IPS-NIHi7 (cell line): ENCODE results near the gene MARVELD1.

ENCODE experiments used
- DNase-seq: peaks from one replicate; pipeline ENCODE4 v3.0.0; 2012; ENCODE audit warnings: mixed read lengths; ENCODE audit errors: extremely low spot score

Gene MARVELD1

DNA sequence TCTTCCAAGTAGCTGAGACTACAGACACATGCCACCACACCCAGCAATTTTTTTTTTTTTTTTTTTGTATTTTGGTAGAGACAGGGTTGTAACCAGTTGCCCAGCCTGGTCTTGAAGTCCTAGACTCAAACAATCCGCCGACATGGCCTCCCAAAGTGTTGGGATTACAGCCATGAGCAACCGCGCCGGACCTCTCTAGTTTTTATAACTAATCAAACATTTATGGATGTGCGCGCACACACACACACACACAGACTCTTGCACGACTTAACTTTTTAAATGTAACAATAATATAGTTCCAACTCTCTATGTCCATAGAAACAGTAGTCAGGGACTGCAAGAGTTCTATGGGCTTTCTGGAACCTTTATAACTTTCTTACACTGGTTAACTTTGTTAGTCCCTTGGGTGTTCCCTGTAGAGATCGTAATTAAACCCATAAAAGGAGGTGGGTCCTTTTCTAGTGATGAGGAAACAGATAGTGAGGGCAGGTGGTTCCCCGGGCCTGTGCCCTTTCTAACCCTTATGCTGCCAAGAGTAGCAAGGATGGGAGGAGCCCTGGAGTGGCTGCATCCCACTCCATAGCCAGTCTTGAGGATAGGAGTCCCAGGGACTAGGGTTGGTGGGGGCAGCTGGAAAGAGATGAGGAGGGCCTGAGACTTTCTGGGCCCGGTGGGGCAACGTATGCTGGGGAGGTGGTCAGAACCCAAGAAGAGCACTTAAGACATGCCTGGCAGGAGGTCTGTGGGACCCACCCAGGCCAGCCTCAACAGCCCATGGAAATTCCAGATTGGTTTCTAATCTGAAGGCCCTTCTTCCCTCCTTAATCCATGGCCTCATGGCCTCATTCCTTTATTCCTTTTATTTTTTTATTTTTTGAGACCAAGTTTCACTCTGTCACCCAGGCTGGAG, 8.6 kb downstream of the MARVELD1 start:
- no peak for DNase-seq

DNA sequence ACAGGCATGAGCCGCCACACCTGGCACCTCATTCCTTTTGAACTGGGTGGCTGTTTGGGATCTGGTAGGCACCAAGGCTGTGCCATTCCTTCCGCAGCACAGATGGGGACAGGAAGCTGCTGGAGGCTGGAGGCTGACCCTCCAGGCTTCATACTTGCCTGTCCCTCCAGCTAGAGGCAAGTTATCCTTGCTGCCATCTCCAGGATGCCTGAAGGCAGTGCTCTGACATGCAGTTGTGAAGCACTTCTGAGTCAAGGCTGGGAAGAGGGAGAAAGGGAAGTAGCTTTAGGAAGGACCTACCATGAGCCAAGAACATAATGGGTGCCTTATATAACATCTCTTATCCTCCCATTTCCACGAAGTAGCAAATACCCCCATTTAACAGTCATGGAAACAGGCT, 9.5 kb downstream of the MARVELD1 start:
- DNase-seq, result no peak

DNA sequence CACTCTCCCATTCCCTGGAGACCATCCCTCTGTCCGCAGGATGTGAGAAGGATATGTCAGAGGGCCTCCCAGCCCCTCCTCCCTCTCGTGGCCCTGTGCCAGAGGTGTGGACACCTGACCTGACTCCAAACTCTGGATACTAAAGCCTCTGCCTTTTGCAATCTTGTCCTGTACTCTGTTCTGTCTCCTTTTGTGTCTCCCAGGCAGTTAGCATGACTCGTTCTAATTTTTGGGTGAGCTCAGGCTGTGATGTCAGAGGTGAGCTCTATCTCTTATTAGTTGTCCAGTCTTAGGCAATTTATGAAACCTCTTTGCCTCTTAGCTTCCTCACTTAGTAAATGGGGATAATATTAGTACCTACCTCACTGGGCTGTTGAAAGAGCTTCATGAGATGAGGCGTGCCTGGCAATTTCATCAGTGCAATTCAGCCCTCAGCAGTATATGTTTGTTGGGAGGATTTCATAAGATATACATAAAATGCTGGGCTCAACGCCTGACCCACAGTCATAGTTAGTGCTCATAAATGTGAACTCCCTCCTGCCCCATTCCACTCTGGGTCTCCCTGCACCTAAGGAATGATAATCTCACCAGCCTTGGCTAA, 10.9 kb downstream of the MARVELD1 start:
- DNase-seq, result no peak

DNA sequence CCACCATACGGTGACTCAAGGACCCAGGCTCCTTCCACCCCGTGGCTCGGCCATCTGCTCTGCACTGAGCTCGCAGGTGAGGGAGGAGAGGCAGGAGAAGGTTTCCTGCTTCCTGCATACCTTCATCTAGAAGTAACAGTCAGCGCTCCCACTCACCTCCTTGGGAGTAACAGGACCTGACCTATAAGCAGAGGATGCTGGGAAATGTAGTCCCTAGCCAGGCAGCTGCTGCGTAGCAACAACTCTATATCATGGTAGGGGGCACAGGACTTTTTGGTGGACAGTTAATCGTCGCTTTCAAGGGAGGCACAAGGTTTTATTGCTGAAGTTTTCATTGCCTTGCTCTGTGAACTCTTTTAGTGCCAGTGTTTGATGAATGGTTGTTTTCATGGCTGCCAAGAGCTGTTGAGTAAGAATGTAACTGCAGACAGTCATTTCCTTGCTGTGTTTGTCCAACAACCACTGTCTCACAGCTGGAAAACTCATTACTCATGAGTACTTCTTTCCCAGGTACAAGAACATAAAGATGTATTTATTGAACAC, 13.2 kb downstream of the MARVELD1 start:
- peak; percentile 74 for DNase-seq

DNA sequence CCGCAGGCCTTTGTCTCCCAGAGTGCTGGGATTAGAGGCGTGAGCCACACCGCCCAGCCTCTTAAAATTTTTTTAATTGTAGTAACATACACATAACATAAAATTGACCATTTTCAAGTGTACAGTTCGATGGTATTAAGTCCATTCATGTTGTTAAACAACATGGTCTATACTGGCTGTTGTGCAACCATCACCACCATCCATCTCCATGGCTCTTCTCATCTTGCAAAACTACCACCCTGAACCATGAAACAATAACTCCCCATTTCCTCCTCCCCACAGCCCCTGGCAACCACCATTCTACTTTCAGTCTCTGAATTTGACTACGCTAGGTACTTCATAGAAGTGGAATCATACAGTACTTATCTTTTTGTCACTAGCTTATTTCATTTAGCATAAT, 15.5 kb downstream of the MARVELD1 start:
- DNase-seq, result no peak

DNA sequence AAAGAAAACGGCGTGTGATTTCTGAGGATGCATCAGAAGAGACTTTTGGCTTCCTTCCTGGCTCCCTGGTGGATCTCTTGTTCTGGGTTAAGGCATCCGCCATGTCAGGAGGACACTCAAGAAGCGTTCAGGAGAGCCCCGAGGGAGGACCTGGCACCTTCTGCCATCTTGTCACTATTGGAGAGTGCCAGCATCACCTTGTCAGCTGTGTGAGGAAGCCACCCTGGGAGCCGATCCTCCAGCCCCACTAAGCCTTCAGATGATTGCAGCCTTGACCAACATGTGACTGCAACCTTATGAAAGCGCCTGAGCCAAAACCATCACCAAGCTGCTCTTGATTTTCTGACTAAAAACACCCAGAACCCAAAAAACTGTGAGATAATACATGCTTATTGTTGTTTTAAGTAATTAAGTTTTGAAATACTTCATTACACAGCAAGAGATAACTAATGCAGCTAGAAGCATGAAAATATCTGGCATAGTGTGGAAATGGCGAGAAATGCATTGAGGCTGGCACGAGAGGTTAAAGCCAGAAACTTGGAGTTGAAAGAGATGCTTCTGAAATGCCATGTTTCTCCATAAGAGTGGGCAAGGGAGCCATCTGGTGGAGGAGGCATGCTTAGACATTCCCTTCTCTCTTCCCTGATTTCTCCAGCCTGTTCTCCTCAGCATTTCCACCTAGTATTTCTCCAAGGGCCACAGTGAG, 18.0 kb downstream of the MARVELD1 start:
- DNase-seq, result peak; percentile 62

DNA sequence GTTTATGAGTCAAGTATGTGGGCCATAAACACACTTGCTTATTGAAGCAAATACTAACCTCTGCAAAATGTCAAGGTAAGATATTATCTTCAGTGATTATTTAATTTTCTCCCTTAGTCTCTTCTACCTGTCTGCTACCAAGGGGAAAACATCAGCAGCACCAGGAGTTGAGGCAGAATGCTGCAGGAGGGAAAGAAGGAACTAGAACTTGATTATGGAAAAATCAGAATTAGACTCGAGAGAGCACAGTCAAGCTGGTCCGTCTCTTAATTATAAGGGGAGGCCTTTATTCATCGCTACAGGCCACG, 18.5 kb downstream of the MARVELD1 start:
- DNase-seq, result no peak

DNA sequence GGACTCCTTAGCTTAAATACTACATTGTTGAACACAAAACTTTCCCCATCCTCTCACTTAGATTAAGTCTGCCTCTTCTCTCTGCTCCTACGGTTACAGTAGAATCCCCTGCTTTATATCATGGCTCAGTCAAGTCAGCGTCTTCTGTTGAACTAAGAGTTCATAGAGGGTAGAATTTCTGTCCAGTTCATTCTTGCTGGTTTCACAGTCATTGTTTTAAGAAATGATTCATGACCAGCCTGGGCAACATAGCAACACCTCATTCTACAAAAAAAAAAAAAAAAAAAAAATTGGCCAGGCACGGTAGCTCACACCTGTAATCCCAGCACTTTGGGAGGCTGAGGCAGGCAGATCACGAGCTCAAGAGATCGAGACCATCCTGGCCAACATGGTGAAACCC, 19.7 kb downstream of the MARVELD1 start:
- no peak for DNase-seq

DNA sequence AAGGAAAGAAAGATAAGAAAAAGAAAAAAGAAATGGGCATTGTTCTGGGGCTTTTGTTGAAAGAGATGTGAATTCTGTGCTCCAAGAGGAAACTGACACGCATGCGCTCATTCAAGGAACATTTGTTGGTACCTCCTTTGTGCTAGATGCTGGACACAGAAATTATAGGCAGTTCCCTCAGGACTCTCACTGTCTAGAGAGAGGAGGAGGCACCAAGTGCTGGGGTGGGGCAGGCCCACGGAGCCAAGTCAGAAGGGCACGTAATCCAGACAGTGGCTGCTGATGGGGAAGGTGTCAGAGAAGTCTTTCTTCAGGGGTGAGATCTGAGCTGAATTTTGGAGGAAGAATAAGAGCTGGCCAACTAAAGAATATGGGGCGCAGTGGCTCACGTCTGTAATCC, 20.5 kb downstream of the MARVELD1 start:
- DNase-seq, result no peak

DNA sequence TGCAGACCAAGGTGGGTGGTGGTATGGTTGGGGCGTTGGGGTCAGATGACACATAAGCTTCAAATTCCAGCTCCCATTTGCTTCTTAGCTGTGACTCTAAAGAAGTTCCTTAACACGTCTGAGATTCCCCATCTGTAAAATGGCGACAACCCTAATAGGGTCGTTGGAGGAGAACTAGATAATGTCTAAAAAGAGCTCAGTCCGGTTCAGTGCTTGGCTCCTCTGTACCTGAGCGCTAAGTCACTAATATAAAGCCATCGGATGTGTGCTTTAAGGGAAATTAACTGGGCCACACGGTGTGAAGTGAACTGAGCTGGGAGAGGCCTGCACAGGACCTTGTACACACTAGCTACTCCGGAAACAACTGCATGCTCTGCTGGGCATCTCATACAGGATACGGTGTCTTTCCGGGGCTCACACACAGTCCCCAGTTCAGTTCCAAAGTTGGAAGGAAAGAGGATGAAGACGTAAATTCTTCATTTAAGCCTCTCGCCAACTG, 22.9 kb downstream of the MARVELD1 start:
- no peak for DNase-seq

DNA sequence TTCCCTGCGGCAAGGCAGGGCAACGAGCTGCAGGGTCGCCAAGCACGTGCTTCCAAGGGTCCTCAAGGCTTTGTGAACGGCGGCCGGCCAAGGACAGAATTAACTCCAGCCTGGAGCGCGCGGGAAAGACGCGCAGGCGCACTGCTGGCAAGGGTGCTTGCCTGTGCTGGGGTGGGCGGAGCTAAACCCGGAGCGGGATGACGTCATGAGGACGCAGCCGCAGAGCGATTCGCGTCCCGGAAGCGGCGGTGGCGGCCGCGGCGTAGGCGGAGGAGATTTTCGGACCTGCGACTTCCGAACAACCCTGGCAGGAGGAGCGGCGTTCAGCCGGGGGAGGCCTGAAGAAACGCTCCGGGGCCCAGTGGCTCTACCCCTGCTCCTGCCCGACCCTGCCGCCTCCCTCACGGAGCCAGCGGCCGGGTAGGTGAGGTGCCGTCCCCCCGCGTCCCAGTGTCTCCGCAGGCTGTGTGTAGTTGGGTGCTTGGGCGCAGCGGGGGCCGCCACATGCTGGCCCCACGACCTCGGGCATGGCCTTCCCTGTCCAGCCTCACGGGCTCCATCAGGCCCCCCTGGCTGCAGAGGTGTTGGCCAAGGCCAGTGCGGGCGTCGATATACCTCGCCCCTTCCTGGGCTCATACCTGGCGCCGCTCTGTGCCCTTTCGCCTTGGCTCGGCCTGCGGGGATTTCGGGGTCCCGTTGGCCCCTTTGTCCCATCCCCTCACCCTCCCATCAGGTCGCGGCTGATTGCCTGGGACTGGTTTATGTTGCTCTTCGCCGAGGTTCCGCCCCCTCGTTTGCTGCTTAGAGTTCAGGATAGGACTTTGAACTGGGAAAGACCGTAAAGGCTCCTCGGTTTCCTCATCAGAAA, 23.6 kb downstream of the MARVELD1 start, which contains the start of gene ZFYVE27:
TSS of gene ZFYVE27 (plus strand) at position 227 of the 868 bp plus-strand sequence. CDS start 1,350 bp downstream, outside the sequence.
- peak; percentile 99 for DNase-seq

DNA sequence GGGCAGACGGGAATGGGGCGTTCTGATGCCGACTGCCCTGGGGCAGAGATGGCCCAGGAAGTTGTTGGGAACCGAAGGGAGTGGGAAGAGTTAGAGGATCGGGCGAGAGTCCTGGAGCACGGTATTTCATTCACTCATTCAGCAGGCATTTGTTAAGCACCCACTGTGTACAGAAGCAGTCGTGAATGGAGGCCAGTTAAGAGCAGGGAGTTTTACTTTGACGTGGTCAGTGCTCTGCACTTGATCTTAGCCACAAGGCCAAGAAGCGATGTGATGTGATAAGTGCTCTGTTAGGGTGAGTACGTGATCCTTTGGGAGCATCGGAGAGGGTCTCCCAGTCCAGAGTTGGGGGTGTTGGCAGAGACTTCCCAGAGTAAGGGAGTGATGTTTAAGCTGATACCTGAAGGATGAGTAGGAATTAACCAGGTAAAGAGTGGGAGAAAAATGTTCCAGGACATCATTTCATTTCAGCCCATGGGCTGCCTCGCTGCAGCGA, 24.3 kb downstream of the MARVELD1 start:
- DNase-seq, result no peak

DNA sequence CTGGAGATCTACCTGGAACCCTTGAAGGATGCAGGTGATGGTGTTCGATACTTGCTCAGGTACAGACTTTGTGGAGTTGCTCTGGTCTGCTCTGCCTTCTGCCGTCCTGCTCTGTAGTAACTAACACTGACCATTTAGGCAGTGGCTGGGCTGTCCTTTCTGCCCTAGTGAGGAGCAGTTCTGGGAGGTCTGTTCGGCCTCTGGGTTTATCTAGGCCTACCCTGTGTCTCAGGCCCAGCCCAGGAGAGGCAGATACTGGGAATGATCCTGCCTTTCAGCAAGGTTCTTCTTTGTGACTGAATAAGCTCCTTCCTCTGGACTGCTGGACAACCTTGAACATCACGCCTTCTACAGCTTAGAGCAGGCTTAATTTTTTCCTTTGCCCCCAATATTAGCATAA, 25.1 kb downstream of the MARVELD1 start:
- no peak for DNase-seq

DNA sequence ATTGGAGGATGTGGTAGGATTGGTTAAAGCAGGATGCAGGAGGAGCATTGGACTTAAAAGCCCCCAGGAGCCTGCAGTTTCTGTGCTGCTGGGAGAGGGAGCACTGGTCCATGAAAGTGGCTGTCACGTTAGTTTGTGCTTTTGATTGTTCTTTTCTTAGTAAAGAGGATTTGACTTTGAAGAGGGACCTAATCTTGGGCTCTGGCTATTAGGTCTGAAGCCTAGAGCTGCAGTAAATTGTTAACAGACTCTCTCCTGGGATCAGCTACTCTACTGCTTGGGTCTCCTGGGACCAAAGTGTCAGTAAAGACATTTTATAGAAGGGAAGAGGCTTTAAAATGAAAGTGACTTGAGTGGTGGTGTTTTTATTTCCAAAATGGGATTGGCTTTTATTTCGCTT, 27.1 kb downstream of the MARVELD1 start:
- no peak for DNase-seq

DNA sequence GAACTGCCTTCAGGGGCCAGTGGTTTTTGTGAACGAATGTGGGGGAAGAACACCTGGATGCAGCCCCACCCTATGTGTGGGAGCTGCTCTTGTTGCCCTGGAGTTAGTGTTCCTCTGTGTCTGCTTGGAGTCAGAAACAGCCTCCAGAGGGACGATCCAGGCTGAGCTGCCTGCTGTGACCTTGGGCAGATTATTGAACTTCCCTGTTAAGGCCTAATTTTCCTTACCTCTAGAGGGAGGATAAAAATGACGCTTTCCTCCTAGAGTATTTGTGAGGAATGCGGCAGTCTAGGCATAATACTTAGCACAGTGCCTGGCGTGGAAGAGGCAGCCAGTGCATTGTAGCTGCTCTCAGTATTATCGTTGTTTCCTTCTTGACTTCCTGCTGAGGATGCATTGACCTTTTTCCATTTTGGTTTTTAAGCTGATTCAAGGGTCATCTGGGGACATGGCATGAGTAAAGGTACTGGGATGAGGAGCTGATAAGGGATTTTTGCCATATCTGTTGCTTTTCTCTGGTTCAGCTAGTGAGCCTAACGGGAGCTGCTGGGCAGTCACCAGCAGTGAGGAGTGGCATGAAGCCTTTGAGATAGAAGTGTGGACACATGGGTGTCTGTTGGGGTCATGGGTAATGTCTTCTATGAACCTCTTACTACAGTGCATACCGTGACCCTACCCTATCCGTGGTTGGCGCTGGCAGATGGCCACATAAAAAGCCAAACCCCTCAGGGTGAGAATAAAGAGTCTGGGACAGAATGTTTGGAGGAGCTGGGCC, 29.8 kb downstream of the MARVELD1 start:
- no peak for DNase-seq

DNA sequence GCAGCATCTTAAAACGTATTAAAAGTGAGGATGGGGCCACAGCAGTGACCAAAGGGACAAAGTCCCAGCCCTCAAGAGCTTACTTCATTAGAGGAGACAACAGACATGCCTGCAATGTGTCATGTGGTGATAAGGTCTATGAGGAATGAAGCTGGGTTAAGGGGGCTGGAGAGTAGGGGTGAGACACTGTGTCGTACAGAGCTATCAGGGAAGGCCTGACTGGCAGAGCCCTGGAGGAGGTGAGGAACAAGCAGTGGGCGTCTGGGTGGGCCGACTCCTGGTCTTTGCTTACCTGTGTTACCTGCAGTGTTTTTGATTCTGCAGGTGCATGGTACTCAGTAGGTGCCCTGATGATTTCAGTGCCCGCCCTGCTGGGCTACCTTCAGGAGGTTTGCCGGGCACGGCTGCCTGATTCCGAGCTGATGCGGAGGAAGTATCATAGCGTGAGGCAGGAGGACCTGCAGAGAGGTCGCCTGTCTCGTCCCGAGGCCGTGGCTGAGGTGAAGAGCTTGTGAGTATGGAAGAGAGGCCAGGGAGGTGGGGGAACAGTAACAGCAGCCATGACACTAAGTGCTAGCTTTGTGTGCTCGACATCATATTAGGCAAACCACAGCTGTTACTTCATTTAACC, 31.0 kb downstream of the MARVELD1 start:
- no peak for DNase-seq

DNA sequence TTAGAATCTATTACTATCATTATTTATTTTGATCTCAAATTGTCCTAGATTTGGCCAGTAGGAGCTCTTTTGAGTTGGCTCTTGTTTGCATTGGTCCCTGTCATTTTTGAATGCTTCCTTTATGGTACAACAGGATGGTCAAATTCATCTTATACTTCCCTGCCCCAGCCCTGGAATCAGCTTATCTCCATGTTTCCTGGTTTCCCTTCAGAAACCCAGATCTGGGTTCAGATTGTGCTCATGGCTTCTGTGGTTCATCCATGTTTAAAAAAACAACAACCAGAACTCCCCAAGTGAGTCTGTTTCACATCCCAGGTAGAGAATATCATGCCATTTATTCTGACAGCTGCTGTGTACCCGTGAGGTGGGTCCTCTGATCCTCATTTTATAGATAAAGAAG, 34.0 kb downstream of the MARVELD1 start:
- no peak for DNase-seq

DNA sequence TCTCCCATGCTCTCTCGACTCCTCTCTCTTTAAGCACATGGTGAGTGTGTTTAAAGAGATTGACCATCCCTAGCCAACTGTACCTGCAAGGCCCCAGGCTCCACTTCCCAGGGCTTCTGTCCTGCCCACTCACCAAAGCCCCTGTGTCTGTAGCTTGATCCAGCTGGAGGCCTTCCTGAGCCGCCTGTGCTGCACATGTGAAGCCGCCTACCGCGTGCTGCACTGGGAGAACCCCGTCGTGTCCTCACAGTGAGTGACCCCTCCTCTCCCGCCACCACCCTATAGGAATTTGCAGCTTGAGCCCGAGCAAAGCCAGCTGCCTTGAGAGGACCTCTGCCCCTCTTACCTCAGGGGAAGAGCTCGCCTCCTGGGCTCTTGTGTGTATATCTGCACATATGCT, 34.6 kb downstream of the MARVELD1 start:
- no peak for DNase-seq

DNA sequence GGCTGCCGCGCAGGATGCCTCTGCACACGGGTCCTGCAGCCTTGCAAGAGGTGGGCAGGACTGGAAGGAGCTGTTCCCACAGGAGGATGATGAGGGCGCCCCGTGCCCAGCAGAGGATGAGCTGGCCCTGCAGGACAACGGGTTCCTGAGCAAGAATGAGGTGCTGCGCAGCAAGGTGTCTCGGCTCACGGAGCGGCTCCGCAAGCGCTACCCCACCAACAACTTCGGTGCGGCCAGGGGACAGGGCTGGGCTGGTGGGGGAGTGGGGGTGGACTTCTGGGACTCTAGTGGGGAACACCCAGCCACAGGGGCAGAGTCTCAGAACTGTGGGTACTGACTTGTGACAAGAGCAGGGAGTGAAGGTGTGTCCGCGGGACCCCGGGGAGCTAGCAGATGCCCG, 39.4 kb downstream of the MARVELD1 start:
- DNase-seq, result no peak

DNA sequence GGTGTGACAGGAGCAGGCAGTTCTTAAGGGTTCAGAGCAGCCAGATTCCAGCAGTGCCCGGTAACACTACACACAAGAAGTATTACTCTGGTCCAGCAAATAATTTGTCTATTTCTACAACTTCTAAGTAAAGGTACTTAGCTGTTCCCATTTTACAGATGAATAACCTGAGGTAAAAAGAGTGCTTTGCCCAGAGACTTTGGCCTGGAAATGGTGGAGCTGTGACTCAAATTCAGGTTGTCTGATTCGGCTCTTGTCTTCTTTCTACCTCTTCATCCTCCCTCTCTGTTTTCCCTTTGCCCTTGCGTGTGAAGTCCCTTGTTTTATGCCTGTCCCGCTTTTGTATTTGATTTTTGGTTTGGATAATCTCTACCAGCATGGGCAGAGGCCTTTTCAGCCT, 41.2 kb downstream of the MARVELD1 start:
- no peak for DNase-seq
